HepG2 (cell line): Measurements from ENCODE around the gene DDRGK1. TPM values are rescaled to one million over a fixed set of nuclear protein-coding genes. Genes with fewer than 3 reads are reported as not detected.

Experiments
- ATF7-NPFF ChIP-seq: sonication (generic); formaldehyde crosslinking; IDR thresholded peaks from 2 replicates; pipeline ENCODE4 v1.8.1; 2023; ENCODE audit warnings: mild to moderate bottlenecking, low read depth, missing genetic modification reagents, moderate library complexity
- CCAR2 ChIP-seq: fragments of 200-400 bp; formaldehyde crosslinking; optimal IDR thresholded peaks from 2 replicates; pipeline ENCODE3; 2018; ENCODE audit warnings: low read depth, mild to moderate bottlenecking, low read length, moderate library complexity
- FOXK1 ChIP-seq: sonication (generic); formaldehyde crosslinking; IDR thresholded peaks from 2 replicates; pipeline ENCODE4 v1.4.0; 2020; ENCODE audit warnings: low read depth, missing genetic modification reagents, borderline replicate concordance
- GZF1 ChIP-seq: sonication (generic); formaldehyde crosslinking; IDR thresholded peaks from 2 replicates; pipeline ENCODE4 v1.5.1; 2020; ENCODE audit warnings: mild to moderate bottlenecking, missing genetic modification reagents
- HOXA7 ChIP-seq: sonication (generic); formaldehyde crosslinking; IDR thresholded peaks from 2 replicates; pipeline ENCODE4 v1.8.1; 2022; ENCODE audit warnings: mild to moderate bottlenecking, missing genetic modification reagents, moderate library complexity
- IRF2 ChIP-seq: IDR thresholded peaks from 2 replicates; pipeline ENCODE4 v1.6.1; 2018; ENCODE audit warnings: missing genetic modification reagents, missing compliant biosample characterization
- MED1 ChIP-seq: sonication (generic); formaldehyde crosslinking; IDR thresholded peaks from 2 replicates; pipeline ENCODE4 v1.4.0; 2020; ENCODE audit warnings: missing genetic modification reagents
- SATB2 ChIP-seq: sonication (generic); formaldehyde crosslinking; IDR thresholded peaks from 2 replicates; pipeline ENCODE4 v1.5.0; 2020; ENCODE audit warnings: missing genetic modification reagents
- TMF1 ChIP-seq: sonication (generic); formaldehyde crosslinking; IDR thresholded peaks from 2 replicates; pipeline ENCODE4 v1.8.1; 2022; ENCODE audit warnings: low read depth, missing genetic modification reagents
- ZNF274 ChIP-seq: sonication (generic); formaldehyde crosslinking; IDR thresholded peaks from 2 replicates; pipeline ENCODE4 v1.5.1; 2020; ENCODE audit warnings: mild to moderate bottlenecking, missing genetic modification reagents
- ZNF607 ChIP-seq: sonication (generic); formaldehyde crosslinking; IDR thresholded peaks from 2 replicates; pipeline ENCODE4 v1.5.1; 2020; ENCODE audit warnings: missing genetic modification reagents, mild to moderate bottlenecking, borderline replicate concordance
- ZNF670 ChIP-seq: sonication (generic); formaldehyde crosslinking; IDR thresholded peaks from 2 replicates; pipeline ENCODE4 v1.8.0; 2022; ENCODE audit warnings: mild to moderate bottlenecking, missing genetic modification reagents, borderline replicate concordance
- polyA plus RNA-seq, 8 experiments: library from polyadenylated mRNA; depleted of rRNA in 3 of 8; stranded (reverse) in 7 of 8; unstranded in 1 of 8; fragments of >200 nt; fragmentation: Illumina TruSeq in 4 of 8; extraction: Trizol in 4 of 8; gene quantifications; 2 replicates each; pipeline versions ENCODE4 v1.2.1 to v1.2.3, GENCODE V29; 2011 to 2016; ENCODE audit warnings: low read depth in 4 of 8, missing spikeins in 1 of 8, mixed read lengths in 1 of 8; ENCODE audit not compliant: insufficient read depth in 1 of 8
- total RNA-seq, 5 experiments: library from RNA; depleted of rRNA; stranded (reverse); fragments of >200 nt; fragmentation: Illumina TruSeq; extraction: Trizol; gene quantifications; 2 replicates each; pipeline ENCODE4 v1.2.3, GENCODE V29; 2016; ENCODE audit warnings: low read depth in 1 of 5
- TF ChIP-seq, protein P1 (sequence below): sonication (generic); formaldehyde crosslinking; conservative IDR thresholded peaks from 2 replicates; pipeline ENCODE4 v1.4.0; 2020; ENCODE audit warnings: missing genetic modification reagents
- TF ChIP-seq, protein P2 (sequence below): sonication (generic); formaldehyde crosslinking; IDR thresholded peaks from 2 replicates; pipeline ENCODE4 v1.4.0; 2020; ENCODE audit warnings: missing genetic modification reagents, borderline replicate concordance
- TF ChIP-seq, protein P3 (sequence below): sonication (generic); formaldehyde crosslinking; conservative IDR thresholded peaks from 2 replicates; pipeline ENCODE4 v1.5.0; 2020; ENCODE audit warnings: missing genetic modification reagents
- TF ChIP-seq, protein P4 (sequence below): sonication (generic); formaldehyde crosslinking; IDR thresholded peaks from 2 replicates; pipeline ENCODE4 v1.4.0; 2020; ENCODE audit warnings: missing genetic modification reagents, mild to moderate bottlenecking, borderline replicate concordance
- TF ChIP-seq, protein P5 (sequence below): sonication (generic); formaldehyde crosslinking; IDR thresholded peaks from 2 replicates; pipeline ENCODE4 v1.4.0; 2020; ENCODE audit warnings: missing genetic modification reagents, borderline replicate concordance

The DDRGK1 gene
- total and polyA plus RNA-seq, 2 of the 13 experiments (the other 11 are each of a cell fraction or from before 2014, with no cell fraction given): 96.7 to 149 TPM

DNA sequence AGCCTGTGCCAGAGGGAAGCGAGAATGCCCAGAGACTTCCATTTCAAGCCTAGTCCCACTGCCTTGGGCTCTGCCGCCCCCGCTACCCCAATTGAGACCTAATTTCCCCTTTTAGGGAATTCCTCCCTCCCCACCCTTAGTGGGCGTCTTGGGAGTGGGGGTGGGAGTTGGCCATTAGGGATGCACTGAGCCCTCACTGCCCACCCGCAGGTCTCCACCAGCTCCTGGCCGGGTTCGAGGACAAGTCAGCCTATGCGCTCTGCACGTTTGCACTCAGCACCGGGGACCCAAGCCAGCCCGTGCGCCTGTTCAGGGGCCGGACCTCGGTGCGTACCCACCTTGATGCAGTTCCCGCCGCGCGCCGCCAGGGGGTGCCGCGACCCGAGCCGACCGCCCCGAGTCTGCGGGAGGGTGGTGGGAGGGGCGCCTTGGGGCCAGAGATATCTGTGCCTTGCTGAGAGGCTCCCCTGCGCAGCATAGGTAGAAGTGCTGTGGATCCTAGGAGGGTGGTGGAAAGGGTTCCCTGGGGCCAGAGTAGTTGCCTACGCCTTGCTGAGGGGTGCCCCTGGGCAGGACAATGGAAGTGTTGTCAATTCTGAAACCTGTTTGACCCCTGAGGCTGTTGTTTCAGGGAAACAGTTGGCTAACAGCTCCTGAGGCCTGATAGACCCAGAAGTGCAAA, 14.0 kb upstream of the DDRGK1 start (continued):
- TF ChIP-seq, protein P1, sequence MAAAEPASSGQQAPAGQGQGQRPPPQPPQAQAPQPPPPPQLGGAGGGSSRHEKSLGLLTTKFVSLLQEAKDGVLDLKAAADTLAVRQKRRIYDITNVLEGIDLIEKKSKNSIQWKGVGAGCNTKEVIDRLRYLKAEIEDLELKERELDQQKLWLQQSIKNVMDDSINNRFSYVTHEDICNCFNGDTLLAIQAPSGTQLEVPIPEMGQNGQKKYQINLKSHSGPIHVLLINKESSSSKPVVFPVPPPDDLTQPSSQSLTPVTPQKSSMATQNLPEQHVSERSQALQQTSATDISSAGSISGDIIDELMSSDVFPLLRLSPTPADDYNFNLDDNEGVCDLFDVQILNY (CRISPR knock-in tag): no peak; the same call in 1 of the 2 replicates
- TF ChIP-seq, protein P2, sequence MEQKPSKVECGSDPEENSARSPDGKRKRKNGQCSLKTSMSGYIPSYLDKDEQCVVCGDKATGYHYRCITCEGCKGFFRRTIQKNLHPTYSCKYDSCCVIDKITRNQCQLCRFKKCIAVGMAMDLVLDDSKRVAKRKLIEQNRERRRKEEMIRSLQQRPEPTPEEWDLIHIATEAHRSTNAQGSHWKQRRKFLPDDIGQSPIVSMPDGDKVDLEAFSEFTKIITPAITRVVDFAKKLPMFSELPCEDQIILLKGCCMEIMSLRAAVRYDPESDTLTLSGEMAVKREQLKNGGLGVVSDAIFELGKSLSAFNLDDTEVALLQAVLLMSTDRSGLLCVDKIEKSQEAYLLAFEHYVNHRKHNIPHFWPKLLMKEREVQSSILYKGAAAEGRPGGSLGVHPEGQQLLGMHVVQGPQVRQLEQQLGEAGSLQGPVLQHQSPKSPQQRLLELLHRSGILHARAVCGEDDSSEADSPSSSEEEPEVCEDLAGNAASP (CRISPR knock-in tag): peak; percentile 89
- TF ChIP-seq MED1 (CRISPR knock-in tag) (peak; percentile 83), FOXK1 (CRISPR knock-in tag) (peak; percentile 46; the same call in 1 of the 2 replicates), IRF2 (CRISPR knock-in tag) (peak; percentile 89; the same call in 1 of the 2 replicates), GZF1 (CRISPR knock-in tag) (peak; percentile 85; the same call in 1 of the 2 replicates), SATB2 (CRISPR knock-in tag) (no peak), ATF7-NPFF (CRISPR knock-in tag) (peak; percentile 84; the same call in 1 of the 2 replicates), ZNF607 (CRISPR knock-in tag) (peak; percentile 82; the same call in 1 of the 2 replicates), CCAR2 (no peak), ZNF670 (CRISPR knock-in tag) (peak; percentile 70; the same call in 1 of the 2 replicates), ZNF274 (no peak; the same call in 1 of the 2 replicates), HOXA7 (CRISPR knock-in tag) (no peak), TMF1 (no peak)
- TF ChIP-seq, protein P3, sequence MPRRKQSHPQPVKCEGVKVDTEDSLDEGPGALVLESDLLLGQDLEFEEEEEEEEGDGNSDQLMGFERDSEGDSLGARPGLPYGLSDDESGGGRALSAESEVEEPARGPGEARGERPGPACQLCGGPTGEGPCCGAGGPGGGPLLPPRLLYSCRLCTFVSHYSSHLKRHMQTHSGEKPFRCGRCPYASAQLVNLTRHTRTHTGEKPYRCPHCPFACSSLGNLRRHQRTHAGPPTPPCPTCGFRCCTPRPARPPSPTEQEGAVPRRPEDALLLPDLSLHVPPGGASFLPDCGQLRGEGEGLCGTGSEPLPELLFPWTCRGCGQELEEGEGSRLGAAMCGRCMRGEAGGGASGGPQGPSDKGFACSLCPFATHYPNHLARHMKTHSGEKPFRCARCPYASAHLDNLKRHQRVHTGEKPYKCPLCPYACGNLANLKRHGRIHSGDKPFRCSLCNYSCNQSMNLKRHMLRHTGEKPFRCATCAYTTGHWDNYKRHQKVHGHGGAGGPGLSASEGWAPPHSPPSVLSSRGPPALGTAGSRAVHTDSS: peak; percentile 95; the same call in 1 of the 2 replicates
- TF ChIP-seq, protein P4, sequence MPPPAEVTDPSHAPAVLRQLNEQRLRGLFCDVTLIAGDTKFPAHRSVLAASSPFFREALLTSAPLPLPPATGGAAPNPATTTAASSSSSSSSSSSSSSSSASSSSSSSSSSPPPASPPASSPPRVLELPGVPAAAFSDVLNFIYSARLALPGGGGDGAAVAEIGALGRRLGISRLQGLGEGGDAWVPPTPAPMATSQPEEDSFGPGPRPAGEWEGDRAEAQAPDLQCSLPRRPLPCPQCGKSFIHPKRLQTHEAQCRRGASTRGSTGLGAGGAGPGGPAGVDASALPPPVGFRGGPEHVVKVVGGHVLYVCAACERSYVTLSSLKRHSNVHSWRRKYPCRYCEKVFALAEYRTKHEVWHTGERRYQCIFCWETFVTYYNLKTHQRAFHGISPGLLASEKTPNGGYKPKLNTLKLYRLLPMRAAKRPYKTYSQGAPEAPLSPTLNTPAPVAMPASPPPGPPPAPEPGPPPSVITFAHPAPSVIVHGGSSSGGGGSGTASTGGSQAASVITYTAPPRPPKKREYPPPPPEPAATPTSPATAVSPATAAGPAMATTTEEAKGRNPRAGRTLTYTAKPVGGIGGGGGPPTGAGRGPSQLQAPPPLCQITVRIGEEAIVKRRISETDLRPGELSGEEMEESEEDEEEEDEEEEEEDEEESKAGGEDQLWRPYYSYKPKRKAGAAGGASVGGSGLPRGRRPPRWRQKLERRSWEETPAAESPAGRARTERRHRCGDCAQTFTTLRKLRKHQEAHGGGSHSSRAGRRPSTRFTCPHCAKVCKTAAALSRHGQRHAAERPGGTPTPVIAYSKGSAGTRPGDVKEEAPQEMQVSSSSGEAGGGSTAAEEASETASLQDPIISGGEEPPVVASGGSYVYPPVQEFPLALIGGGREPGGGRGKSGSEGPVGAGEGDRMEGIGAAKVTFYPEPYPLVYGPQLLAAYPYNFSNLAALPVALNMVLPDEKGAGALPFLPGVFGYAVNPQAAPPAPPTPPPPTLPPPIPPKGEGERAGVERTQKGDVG: peak; percentile 93
- TF ChIP-seq, protein P5, sequence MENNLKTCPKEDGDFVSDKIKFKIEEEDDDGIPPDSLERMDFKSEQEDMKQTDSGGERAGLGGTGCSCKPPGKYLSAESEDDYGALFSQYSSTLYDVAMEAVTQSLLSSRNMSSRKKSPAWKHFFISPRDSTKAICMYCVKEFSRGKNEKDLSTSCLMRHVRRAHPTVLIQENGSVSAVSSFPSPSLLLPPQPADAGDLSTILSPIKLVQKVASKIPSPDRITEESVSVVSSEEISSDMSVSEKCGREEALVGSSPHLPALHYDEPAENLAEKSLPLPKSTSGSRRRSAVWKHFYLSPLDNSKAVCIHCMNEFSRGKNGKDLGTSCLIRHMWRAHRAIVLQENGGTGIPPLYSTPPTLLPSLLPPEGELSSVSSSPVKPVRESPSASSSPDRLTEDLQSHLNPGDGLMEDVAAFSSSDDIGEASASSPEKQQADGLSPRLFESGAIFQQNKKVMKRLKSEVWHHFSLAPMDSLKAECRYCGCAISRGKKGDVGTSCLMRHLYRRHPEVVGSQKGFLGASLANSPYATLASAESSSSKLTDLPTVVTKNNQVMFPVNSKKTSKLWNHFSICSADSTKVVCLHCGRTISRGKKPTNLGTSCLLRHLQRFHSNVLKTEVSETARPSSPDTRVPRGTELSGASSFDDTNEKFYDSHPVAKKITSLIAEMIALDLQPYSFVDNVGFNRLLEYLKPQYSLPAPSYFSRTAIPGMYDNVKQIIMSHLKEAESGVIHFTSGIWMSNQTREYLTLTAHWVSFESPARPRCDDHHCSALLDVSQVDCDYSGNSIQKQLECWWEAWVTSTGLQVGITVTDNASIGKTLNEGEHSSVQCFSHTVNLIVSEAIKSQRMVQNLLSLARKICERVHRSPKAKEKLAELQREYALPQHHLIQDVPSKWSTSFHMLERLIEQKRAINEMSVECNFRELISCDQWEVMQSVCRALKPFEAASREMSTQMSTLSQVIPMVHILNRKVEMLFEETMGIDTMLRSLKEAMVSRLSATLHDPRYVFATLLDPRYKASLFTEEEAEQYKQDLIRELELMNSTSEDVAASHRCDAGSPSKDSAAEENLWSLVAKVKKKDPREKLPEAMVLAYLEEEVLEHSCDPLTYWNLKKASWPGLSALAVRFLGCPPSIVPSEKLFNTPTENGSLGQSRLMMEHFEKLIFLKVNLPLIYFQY (CRISPR knock-in tag): peak; percentile 84; the same call in 1 of the 2 replicates
